GM18499 (cell line): ENCODE measurements around the gene SHANK1.
"Not testable (repeated sequence)": the region's sequence is repeated elsewhere in the genome, so short reads cannot be mapped to it uniquely, and the experiment has no call there.

Experiments used
- ATAC-seq: cut with Tn5 transposase; IDR thresholded peaks from one replicate; pipeline ENCODE4 v1.9.1; 2021; ENCODE audit warnings: moderate number of reproducible peaks; ENCODE audit not compliant: insufficient read depth, unreplicated experiment

Gene SHANK1

GRCh38 chr19:50644315-50644915, 75.2 kb downstream of the SHANK1 start:
- no peak for ATAC-seq

- ATAC-seq, result no peak
These were observed 79.2 kb downstream of the SHANK1 start for GRCh38 chr19:50640368-50640767.

GRCh38 chr19:50639121-50640112, 80.2 kb downstream of the SHANK1 start, which contains the start of gene SYT3:
SYT3 (minus strand) TSS chr19:50639881; CDS start chr19:50637411, 2,470 bp downstream.
- ATAC-seq, result no peak

- no peak for ATAC-seq
These were observed 81.0 kb downstream of the SHANK1 start for GRCh38 chr19:50638600-50638999.

- no peak for ATAC-seq
These were observed 83.1 kb downstream of the SHANK1 start for GRCh38 chr19:50636317-50637085.

- no peak for ATAC-seq
These were observed 85.6 kb downstream of the SHANK1 start for GRCh38 chr19:50633973-50634372.

GRCh38 chr19:50633359-50633758, 86.2 kb downstream of the SHANK1 start:
- ATAC-seq, result no peak

GRCh38 chr19:50632151-50632835, 87.3 kb downstream of the SHANK1 start:
- ATAC-seq, result no peak

GRCh38 chr19:50629801-50630200, 89.8 kb downstream of the SHANK1 start:
- no peak for ATAC-seq

GRCh38 chr19:50629194-50629593, 90.4 kb downstream of the SHANK1 start:
- ATAC-seq, result no peak

- no peak for ATAC-seq
These were observed 91.1 kb downstream of the SHANK1 start for GRCh38 chr19:50628551-50628950.

GRCh38 chr19:50628146-50628545, 91.5 kb downstream of the SHANK1 start:
- no peak for ATAC-seq

GRCh38 chr19:50626795-50627194, 92.8 kb downstream of the SHANK1 start:
- no peak for ATAC-seq

- ATAC-seq, result no peak
These were observed 93.6 kb downstream of the SHANK1 start for GRCh38 chr19:50626011-50626410.

GRCh38 chr19:50624949-50625600, 94.5 kb downstream of the SHANK1 start:
- no peak for ATAC-seq

GRCh38 chr19:50620394-50620906, 99.2 kb downstream of the SHANK1 start:
- ATAC-seq, result not testable (repeated sequence)

- not testable (repeated sequence) for ATAC-seq
These were observed 100.4 kb downstream of the SHANK1 start for GRCh38 chr19:50619184-50619583.

GRCh38 chr19:50618379-50618778, 101.2 kb downstream of the SHANK1 start:
- ATAC-seq, result not testable (repeated sequence)
